Esophagus muscularis mucosa (tissue), 4 donors: ENCODE data around the gene WDFY2. TPM values are rescaled to one million over a fixed set of nuclear protein-coding genes. Genes with fewer than 3 reads are reported as not detected.
A peak's percentile ranks its signal among the peaks of the same experiment; 100 is the strongest.

Experiments used
- DNase-seq: peaks from one replicate; pipeline ENCODE4 v3.0.0-alpha.2; 2017; ENCODE audit errors: extremely low spot score
- H3K27ac ChIP-seq, 4 donors: fragments of 200-600 bp; sonication (generic); replicated peaks in 1 of 4; 1 replicate in 3 of 4; 2 replicates in 1 of 4; pipeline ENCODE4 v1.5.1; 2016 to 2019; ENCODE audit warnings: mild to moderate bottlenecking in 1 of 4
- H3K27me3 ChIP-seq, 4 donors: fragments of 200-600 bp; sonication (generic); one replicate each; pipeline versions ENCODE4 v1.5.1 to v1.6.0; 2016 to 2019
- H3K36me3 ChIP-seq, 4 donors: fragments of 200-600 bp; sonication (generic); one replicate each; pipeline ENCODE4 v1.5.1; 2016 to 2019
- H3K4me1 ChIP-seq, 4 donors: fragments of 200-600 bp; sonication (generic); one replicate each; pipeline ENCODE4 v1.5.1; 2016 to 2019
- H3K4me3 ChIP-seq, 4 donors: fragments of 200-600 bp; sonication (generic); 1 replicate in 2 of 4; 2 replicates in 2 of 4; pipeline ENCODE4 v1.5.1; 2016 to 2019; ENCODE audit warnings: mild to moderate bottlenecking in 4 of 4, moderate library complexity in 1 of 4
- H3K9me3 ChIP-seq, 4 donors: fragments of 200-600 bp; sonication (generic); 1 replicate in 3 of 4; 2 replicates in 1 of 4; pipeline ENCODE4 v1.5.1; 2016 to 2019
- CTCF ChIP-seq, 3 experiments: fragments of 200-600 bp in 2 of 3; fragments of 450-650 bp in 1 of 3; sonication (generic) in 2 of 3; IDR thresholded peaks; one replicate each; pipeline ENCODE4 v1.5.1; 2017 to 2019; ENCODE audit warnings: antibody characterized with exemption in 3 of 3, mild to moderate bottlenecking in 2 of 3, moderate library complexity in 1 of 3
- EP300 ChIP-seq: sonication (generic); formaldehyde crosslinking; IDR thresholded peaks from one replicate; pipeline ENCODE4 v1.6.1; 2017; ENCODE audit warnings: antibody characterized with exemption
- POLR2A ChIP-seq: fragments of 450-650 bp; IDR thresholded peaks from one replicate; pipeline ENCODE4 v1.6.1; 2017; ENCODE audit warnings: antibody characterized with exemption, moderate library complexity, mild to moderate bottlenecking, low read depth
- POLR2AphosphoS5 ChIP-seq, 2 donors: sonication (generic); formaldehyde crosslinking; IDR thresholded peaks; one replicate each; pipeline ENCODE4 v1.6.1; 2017; ENCODE audit warnings: antibody characterized with exemption in 2 of 2
- WGBS: methylation state at CpG from one replicate; pipeline ENCODE4 v1.1.5; 2018; 5-methylcytosine and 5-hydroxymethylcytosine counted together
- intact Hi-C: fragments of 100-400 bp; cut with DNase I; formaldehyde crosslinking; loops from one replicate; pipeline ENCODE4 v1.15.1; 2023
- total RNA-seq, 4 donors: library from RNA; depleted of rRNA; stranded (reverse); fragments of >200 nt; gene quantifications; one replicate each; pipeline versions ENCODE4 v1.1.0 to v1.2.1, GENCODE V29; 2016

The WDFY2 gene
- total RNA-seq, 4 donors from 2014 or later = 4.7 to 8.7 (median 5.7) TPM

DNA sequence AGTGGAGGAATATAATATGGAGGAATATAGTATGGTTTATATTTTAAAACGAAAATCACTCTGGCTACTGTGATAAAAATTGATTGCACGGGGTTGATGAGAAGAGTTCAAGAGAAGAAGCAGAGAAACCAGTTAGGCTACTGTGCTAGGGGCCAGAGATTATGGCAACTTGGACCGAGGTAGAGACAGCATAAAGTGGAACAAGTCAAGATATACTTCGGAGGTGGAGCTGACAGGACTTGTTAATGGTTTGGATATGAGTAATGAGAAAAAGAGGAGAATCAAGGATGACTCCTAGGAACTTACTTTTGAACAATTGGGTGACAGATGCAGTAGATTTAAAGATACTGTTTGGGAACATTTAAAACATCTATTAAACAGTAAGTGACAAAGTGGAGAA, 6.6 kb upstream of the WDFY2 start:
- H3K9me3 ChIP-seq = no peaks in the 10 kb centered on the region
- no peaks in the 10 kb centered on the region for H3K4me1 ChIP-seq
- DNase-seq = no peak
- intact Hi-C loops = no loop called here
- H3K27ac ChIP-seq = no peak overlapping the region
- H3K27me3 ChIP-seq = no peaks in the 10 kb centered on the region
- TF ChIP-seq EP300 (no peak), POLR2AphosphoS5 (IDR thresholded peaks at IDR 0.05) (no peak), CTCF (IDR thresholded peaks at IDR 0.05) (no peak), POLR2A (no peak)
- 83% methylated on average over 4 of the region's 4 CpGs for WGBS
- H3K4me3 ChIP-seq = no peak overlapping the region
- no peaks in the 10 kb centered on the region for H3K36me3 ChIP-seq

- TF ChIP-seq EP300 = no peak
- no peak for TF ChIP-seq POLR2AphosphoS5 (IDR thresholded peaks at IDR 0.05)
- no peak for TF ChIP-seq CTCF (IDR thresholded peaks at IDR 0.05)
- no peak for TF ChIP-seq POLR2A
These were observed 4.6 kb upstream of the WDFY2 start for GRCh38 chr13:51579676-51580075.

GRCh38 chr13:51581148-51581820, 3.0 kb upstream of the WDFY2 start:
- TF ChIP-seq CTCF (IDR thresholded peaks at IDR 0.05) (no peak), EP300 (no peak), POLR2A (no peak), POLR2AphosphoS5 (IDR thresholded peaks at IDR 0.05) (no peak)
- Histone ChIP-seq H3K4me3 (no peak overlapping the region), H3K4me1 (peaks cover 10 to 18% (median 16%) of the 10 kb centered on the region in 4 donors), H3K9me3 (no peaks in the 10 kb centered on the region), H3K36me3 (no peaks in the 10 kb centered on the region), H3K27ac (no peak overlapping the region), H3K27me3 (no peaks in the 10 kb centered on the region)
- 74% methylated on average over 1 of the region's 1 CpG for WGBS
- intact Hi-C loops = loop anchor here (10.0 kb wide), 1 partner anchor 144 kb away; no protein-coding TSS in a partner anchor
- DNase-seq = no peak

More at GRCh38 chr13:51579676-51580075, 4.6 kb upstream of the WDFY2 start:
- no peaks in the 10 kb centered on the region for H3K36me3 ChIP-seq
- H3K4me1 ChIP-seq = peaks cover 4 to 6% (median 5%) of the 10 kb centered on the region in 4 donors
- intact Hi-C loops = loop anchor here (10.0 kb wide), 1 partner anchor 145 kb away; no protein-coding TSS in a partner anchor
- H3K4me3 ChIP-seq = no peak overlapping the region
- DNase-seq = no peak
- H3K27ac ChIP-seq = no peak overlapping the region
- H3K27me3 ChIP-seq = no peaks in the 10 kb centered on the region
- WGBS = 81% methylated on average over 7 of the region's 7 CpGs
- no peaks in the 10 kb centered on the region for H3K9me3 ChIP-seq

GRCh38 chr13:51583469-51583874, 790 bp upstream of the WDFY2 start:
- H3K27ac ChIP-seq = peak overlapping the region; percentile 89 to 93 (median 90)
- H3K36me3 ChIP-seq = no peaks in the 10 kb centered on the region
- 57% methylated on average over 4 of the region's 9 CpGs for WGBS
- TF ChIP-seq CTCF (IDR thresholded peaks at IDR 0.05) = no peak
- TF ChIP-seq POLR2A = no peak
- no peak for TF ChIP-seq EP300
- no peak for TF ChIP-seq POLR2AphosphoS5 (IDR thresholded peaks at IDR 0.05)
- H3K4me3 ChIP-seq = peak overlapping the region; percentile 71 to 92 (median 86)
- H3K4me1 ChIP-seq = peaks cover 10 to 26% (median 20%) of the 10 kb centered on the region in 4 donors
- DNase-seq = no peak
- no peaks in the 10 kb centered on the region for H3K27me3 ChIP-seq
- H3K9me3 ChIP-seq = no peaks in the 10 kb centered on the region
- intact Hi-C loops = loop anchor here (2.0 to 10.0 kb wide), 2 partner anchors 129 to 141 kb away; no protein-coding TSS in a partner anchor
